Urothelium cell line (cell line): Measurements from ENCODE around the gene BAZ1B.
A peak's percentile ranks its signal among the peaks of the same experiment; 100 is the strongest.
"Not testable (repeated sequence)": the region's sequence is repeated elsewhere in the genome, so short reads cannot be mapped to it uniquely, and the experiment has no call there.

Experiments used
- DNase-seq: peaks from one replicate; pipeline ENCODE4 v3.0.0; 2011; ENCODE audit warnings: low spot score, mixed read lengths
- FAIRE-seq: peaks from 2 replicates; lab custom pipeline; 2011; peaks lifted over from hg19 to GRCh38; lab: Jason Lieb, UNC

Gene BAZ1B

DNA sequence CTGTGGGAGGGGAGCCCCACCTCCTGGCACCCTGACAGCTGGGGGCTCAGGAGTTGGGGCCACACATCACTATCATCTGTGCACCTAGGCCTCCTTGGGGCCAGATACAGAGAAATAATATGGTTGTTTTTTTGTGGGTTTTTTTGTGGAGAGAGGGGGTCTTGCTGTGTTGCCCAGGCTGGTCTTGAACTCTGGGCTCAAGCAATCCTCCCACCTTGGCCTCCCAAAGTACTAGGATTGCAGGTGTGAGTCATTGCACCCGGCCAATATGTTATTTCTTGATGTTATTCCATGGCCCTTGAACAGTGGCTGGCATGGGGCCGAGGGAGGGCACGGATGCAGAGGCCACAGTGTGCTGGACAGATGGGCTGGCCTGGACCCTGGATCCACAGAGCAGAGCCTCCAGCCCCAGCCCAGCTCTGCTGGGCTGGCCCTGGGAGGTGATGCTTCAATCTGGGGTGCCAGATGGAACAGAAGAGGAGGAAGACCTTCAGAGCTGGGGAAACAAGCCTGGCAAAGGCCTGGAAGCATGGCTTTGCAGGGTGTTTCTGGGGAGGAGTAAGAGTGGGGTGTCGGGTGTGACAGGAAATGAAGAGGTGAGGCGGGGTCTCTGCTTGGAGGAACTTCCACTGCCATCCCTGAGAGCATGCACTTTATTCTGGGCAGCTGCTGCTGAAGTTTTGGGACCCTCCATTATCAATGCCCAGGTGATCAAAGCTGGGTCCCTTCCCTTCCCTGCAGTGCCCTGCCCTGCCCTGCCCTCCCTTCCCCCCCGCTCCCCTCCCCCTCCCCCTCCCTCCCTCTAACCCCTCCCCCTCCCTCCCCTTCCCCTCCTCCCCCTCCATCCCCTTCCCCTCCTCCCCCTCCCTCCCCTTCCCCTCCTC is 92.2 kb downstream of the BAZ1B start:
- no peak for FAIRE-seq
- no peak for DNase-seq

DNA sequence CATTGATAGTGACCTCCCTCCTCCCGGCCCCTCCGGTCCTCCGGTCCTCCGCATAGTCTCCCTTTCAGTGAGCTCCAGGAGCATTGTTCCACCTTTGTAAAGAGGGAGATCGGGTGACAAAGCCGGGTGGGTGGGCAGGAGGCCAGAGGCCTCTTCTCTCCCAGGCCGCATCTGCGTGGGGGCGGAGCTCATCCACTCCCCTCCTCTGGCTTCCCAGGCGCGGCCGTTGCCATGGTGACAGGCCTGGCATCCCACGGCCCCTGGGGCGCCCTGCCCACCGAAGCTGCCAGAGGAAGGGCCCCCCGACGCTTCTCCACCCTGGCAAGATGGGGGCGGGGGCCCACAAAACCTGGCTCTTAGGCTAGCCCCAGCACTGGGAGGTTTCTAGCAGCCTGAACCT is 92.9 kb downstream of the BAZ1B start:
- DNase-seq (peak; percentile 72), FAIRE-seq (no peak)

DNA sequence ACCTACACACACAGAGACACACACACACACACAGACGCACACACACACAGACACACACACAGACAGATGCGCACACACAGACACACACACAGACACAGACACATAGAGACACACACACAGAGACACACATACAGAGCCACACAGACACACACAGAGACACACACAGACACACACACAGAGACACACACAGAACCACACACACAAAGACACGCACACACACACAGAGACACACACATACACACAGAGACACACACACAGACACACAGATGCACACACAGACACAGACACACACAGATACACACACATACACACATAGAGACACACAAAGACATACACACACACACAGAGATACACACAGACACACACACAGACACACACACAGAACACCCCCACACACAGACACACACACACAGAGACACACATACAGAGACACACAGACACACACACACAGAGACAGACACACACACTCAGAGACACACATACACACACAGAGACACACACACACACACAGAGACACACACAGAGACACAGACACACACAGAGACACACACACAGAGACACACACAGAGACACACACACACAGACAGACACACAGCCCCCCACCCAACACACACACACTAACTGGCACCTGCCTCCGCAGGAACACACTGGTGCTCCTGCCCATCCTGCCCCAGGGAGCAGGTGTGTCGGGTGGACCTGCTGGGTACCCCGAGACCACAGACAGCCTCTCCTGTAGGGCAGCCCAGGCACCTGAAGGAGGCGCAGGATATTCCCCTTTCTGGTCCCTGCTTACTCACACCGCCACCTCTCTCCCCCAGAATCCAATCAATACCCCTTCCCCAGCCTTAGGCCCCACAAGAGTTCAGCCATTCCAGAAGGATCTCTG is 93.9 kb downstream of the BAZ1B start:
- FAIRE-seq, result peak; percentile 98
- DNase-seq, result no peak

DNA sequence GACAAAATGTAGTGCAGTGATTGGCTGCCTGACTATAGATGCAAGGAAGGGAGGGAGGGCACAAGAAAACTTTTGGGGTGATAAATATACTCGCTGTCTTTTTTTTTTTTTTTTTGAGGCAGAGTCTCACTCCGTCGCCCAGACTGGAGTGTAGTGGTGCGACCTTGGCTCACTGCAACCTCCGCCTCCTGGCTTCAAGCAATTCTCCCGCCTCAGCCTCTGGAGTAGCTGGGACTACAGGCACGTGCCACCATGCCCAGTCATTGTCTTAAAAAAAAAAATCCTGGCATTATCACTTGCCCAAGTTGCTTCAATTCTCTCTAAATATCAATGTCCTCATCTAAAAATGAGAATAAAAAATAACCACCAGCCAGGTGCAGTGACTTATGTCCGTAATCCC is 96.1 kb downstream of the BAZ1B start:
- DNase-seq (no peak), FAIRE-seq (no peak)

DNA sequence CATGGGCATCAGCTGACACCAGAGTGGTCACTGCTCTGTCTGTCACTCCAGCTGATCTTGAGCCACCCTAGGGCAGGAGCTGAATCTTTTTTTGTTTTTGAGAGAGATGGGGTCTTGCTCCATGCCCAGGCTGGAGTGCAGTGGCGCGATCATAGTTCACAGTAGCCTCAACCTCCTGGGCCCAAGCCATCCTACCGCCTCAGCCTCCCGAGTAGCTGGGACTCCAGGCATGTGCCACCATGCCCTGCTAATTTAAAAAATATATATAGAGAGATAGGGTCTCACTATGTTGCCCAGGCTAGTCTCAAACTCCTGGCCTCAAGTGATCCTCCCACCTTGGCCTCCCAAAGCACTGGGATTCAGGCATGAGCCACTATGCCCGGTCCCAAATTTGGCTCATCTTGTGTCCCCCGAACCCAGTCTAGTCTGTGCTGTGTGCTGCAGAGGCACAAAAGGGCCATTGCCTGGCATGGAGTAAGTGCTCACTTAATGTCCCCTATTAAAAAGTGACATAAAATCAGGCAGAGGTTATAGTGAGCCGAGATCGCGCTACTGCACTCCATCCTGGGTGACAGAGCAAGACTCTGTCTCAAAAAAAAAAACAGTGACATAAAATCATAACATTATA is 96.6 kb downstream of the BAZ1B start:
- FAIRE-seq, result no peak
- no peak for DNase-seq

DNA sequence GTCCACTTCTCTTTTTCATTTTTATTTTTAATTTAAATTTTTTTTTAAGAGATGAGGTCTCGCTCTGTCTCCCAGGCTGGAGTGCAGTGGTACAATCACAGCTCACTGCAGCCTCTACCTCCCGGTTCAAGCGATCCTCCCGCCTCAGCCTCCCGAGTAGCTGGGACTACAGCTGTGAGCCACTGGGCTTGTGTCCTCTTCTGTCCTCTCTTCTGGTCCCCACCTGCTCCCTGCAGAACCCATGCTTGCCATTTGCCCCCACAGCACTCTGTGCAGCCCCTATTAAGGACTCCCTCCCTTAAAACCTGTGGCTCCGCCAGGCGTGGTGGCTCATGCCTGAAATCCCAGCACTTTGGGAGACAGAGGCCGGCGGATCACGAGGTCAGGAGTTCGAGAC is 97.6 kb downstream of the BAZ1B start:
- no peak for DNase-seq
- no peak for FAIRE-seq

DNA sequence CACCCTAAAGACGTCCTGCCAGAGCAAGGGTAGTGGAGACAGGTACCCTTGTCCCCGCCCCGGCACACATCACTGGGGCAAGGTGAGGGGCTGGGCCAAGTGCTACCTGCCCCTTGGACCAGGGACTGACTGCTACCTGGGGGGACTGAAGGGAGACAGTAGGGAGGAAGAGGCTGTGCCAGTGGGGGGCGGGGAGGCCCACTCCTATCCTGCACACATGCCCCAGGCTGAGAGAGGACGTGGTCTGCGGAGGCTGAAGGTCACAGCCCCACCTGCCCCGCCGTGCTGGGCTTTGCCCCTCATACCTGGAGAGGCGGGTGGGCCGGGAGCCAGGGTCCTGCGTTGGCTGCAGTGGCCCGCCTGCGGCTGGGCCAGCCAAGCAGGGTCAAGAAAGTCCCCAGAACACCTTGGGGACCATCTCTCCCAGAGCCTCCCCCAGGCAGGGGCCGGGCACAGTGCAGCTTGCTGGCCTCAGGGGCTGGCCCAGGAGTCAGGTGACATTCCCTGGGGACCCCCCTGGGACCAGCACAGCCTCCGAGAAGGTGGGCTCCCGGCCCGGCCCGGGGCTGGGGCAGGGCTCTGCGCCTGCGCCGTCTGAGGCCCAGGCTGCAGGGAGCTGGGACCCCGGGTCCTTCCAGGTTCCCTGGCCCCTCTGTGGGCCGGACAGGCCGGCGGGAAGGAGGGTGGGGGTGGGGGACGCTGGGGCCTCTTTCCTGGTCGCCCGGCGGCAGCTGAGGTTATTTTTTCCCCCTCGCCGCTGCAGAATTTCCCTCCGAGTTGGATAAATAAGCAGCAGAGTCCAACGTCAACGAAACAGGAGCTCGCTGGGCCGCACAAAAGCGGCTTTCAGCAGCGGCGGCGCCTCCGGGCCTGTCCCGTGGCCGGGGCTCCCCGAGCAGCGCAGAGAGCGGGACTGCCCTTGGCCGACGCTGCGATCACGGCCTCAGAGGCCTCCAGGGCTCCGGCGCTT is 98.3 kb downstream of the BAZ1B start:
- FAIRE-seq (no peak), DNase-seq (no peak)

DNA sequence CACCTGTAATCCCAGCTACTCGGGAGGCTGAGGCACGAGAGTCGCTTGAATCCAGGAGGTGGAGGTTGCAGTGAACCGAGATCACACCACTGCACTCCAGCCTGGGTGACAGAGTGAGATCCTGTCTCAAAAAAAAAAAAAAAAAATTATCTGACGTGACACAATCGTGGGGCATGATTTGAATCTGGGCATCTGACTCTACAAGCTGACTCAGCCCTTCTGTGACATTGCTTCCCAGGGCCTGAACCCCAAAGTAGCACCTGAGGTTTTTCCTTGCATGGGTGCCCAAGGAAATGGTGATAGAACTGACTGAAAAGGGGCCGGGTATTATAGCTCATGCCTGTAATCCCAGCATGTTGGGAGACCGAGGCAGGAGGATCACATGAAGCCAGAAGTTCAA is 101.5 kb downstream of the BAZ1B start:
- FAIRE-seq, DNase-seq: not testable (repeated sequence)

DNA sequence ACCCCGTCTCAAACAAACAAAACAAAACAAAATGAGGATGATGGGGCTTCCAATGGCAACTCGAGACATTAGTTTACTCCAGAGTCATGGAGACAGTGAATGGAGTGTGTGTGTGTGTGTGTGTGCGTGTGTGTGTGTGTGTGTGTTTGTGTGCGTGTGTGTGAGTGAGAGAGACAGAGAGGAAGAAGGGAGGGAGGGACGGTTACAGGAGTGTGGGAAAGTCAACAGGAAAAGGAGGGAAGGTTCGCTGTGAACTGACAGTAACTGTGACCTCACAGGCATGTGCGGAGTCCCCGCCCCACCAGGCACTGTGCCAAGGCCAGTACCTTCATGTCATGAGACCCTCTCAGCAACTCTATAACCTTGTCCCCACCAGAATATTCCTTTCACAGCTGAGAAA is 102.1 kb downstream of the BAZ1B start:
- peak; percentile 40 for FAIRE-seq
- DNase-seq, result not testable (repeated sequence)

DNA sequence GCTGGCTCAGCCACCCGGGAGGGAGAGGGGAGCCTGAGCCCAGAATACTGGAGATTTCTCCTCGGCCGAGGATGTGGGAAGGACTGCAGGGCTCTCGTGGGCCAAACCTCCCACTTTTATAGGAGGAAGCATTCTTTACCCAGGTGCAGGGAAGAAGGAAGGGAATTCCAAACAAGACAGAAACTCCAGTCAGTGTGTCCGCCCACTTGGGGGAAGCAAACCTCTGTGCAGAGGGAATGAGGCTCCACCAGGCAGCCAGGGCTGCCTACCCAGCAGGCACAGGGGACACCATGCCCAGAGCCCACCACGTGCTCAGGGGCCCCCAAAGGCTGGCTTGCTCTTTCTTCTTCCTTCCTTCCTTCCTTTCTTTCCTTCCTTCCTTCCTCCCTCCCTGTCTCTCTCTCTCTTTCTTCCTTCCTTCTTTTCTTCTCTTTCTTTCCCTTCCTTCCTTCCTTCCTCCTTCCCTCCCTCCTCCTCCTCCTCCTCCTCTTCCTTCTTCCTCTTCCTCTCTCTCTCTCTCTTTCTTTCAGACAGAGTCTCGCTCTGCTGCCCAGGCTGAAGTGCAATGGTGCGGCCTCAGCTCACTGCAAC is 103.9 kb downstream of the BAZ1B start:
- DNase-seq (no peak), FAIRE-seq (no peak)

DNA sequence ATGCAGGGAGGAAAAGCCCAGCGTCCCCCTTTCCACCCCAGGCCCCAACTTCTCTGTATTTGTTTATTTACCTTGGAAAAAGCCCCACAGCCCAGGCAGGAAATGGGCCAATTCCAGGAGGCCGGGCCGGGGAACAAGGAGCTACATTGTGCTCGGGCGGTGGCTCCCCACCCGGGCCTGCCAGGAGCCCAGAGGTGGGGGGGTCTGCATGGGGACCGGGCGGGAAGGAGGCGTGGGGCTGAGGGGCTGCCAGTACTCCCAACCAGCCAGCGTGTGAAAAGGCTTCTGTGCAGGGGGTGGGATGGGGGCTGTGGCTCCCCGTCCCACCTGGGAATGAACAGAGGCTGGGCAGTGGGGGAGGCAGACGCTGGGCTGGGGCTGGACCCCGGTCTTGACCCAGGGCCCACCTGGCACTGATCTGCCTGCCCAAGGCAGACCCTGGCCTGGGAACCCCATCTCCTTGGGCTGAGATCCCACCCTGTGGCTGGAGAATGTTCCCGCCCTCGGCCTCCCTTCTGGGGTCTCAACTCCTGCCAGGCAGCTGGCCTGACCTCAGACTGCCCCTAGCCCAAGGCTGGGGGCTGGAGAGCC is 111.5 kb downstream of the BAZ1B start:
- not testable (repeated sequence) for DNase-seq, FAIRE-seq

DNA sequence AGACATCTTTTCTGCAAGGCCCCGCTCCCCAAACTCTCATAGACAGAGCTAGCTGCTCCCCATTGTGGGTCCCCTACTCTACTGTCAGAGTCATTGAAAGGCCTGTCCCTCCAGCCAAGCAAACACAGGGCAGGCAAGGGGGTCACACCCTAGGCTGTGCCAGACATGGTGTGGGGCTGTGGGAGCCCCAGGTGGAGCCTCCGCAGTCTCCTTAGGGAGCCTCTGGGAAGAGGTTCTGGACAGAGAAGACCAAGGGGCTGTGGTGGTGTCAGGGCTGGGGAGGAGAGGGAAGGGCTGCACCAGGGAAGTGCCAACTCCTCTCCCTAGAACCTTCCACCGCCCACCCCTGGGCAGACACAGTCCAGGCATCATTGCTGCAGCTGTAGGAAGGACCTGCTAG is 117.2 kb downstream of the BAZ1B start:
- not testable (repeated sequence) for FAIRE-seq, DNase-seq

DNA sequence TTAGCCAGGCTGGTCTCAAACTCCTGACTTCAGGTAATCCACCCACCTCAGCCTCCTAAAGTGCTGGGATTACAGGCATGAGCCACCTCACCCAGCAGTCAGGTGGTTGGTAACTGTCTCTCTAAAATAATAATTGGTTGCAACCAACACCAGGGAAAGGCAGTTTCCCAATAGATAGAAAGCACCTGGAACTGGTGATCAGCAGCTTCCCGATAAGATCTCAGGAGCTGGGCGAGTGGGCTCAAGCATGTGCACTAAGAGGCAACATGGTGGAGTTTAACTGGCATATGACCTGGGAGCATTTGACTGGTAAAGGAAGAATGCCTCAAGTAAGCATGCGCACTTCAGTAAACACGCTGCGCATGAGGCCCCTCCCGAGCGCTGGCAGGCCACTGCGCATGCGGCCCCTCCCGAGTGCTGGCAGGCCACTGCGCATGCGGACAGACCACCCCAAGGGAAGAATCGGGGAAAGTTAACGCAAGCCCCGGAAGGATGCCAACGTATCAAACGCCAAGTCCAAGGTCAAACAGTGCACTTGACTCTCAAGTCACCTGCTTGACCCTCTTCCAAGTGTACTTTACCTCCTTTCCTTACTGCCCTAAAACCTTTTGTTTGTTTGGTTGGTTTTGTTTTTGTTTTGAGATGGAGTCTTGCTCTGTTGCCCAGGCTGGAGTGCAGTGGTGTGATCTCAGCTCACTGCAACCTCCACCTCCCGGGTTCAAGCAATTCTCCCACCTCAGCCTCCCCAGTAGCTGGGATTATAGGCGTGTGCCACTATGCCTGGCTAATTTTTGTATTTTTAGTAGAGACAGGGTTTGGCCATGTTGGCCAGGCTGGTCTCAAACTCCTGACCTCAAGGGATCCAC is 122.7 kb downstream of the BAZ1B start:
- FAIRE-seq, result not testable (repeated sequence)

DNA sequence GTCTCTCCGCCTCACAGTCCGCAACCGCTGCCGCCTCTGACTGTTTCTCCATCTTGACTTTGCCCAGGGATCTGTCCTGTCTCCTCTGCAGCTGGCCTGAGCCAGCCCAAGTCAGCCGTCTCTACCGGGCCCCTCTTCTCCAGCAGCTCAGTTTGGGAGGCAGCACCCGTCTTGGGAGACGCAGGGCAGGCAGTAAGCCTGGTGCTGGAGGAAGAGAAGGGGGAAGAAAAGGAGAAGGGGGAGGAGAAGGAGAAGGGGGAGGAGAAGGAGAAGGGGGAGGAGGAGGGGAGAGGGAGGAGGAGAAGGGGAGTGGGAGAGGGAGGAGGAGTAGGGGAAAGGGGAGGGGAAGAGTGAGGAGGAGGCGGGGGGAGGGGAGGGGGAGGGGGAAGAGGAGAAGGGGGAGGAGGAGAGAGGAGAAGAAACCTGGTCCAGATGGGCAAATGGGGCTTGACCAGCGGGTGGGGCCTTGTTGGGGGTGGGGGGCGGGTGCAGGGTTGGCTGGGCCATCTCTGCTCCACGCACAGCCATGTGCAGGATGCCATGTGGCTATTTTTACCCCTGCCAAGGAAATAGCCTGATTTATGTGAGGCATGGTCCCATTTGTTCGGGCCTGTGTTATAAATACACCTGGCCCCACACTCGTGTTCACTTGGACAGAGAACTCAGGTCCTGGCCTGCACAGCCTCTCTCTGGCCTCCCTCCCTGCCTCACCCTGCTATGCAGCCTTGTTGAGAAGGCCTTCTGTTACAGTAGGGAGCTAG is 124.4 kb downstream of the BAZ1B start:
- no peak for DNase-seq
- no peak for FAIRE-seq

More for the DNA sequence above, 122.7 kb downstream of the BAZ1B start:
- not testable (repeated sequence) for DNase-seq

DNA sequence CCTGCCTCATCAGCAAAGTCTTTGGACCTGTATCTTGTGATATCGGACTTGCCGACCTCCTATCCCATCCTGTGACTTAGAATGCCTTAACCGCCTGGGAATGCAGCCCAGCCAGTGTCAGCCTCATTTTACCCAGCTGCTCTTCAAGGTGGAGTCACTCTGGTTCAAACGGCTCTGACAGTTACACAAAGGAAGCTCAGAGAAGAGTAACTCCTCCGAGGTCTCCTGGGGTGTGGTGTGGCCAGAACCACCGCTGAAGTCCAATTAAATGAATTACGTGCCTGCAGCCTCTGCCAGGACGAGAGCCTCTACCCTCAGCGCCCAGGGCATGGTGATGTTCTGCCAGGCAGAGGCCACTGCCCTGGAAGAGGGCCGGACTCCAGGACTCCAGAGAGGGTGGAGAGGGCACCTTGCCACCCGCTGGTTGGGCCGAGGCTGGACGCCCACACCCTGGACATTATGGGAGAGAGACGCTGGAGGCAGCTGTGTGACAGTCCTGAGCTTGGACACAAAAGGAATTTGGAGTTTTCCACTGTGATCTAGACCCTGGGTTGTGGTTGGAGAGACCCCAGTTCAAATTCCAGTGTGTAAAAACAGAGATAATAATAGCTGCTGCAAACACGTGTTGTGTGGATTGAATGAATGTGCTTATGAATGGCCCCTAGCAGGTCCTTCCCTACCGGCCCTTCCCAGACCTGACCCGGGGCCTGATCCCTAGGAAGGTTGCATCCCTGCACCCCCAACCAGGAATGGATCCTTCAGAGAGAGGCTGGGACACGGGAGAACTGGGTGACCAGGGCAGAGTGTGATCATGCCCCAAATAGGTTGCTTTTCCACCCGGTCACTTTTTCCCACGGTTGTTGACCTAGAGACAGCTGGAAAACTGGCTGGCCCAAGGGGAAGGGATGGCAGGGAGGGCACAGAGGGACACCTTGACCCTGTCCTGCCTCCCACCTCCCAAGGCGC is 126.3 kb downstream of the BAZ1B start:
- DNase-seq, result no peak
- FAIRE-seq, result no peak

DNA sequence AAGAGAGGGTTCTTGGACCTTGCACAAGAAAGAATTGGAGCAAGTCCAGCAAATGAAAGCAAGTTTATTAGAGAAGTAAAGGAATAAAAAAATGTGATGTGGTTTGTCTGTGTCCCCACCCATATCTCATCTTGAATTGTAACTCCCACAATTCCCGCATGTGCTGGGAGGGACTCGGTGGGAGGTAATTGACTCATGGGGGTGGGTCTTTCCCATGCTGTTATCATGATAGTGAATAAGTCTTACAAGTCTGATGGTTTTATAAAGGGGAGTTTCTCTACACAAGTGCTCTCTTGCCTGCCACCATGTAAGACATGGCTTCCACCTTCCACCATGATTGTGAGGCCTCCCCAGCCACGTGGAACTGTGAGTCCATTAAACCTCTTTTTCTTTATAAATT is 127.7 kb downstream of the BAZ1B start:
- DNase-seq (no peak), FAIRE-seq (no peak)
